Cerebellar nuclear complex (tissue), 1 donor: ENCODE results near the gene ATP6V0E2.
"Not testable (repeated sequence)": the region's sequence is repeated elsewhere in the genome, so short reads cannot be mapped to it uniquely, and the experiment has no call there.

Experiments
- DNase-seq, 2 experiments: peaks; one replicate each; lab custom pipeline; 2025; lab: John Stamatoyannopoulos, UW

ATP6V0E2 gene

DNA sequence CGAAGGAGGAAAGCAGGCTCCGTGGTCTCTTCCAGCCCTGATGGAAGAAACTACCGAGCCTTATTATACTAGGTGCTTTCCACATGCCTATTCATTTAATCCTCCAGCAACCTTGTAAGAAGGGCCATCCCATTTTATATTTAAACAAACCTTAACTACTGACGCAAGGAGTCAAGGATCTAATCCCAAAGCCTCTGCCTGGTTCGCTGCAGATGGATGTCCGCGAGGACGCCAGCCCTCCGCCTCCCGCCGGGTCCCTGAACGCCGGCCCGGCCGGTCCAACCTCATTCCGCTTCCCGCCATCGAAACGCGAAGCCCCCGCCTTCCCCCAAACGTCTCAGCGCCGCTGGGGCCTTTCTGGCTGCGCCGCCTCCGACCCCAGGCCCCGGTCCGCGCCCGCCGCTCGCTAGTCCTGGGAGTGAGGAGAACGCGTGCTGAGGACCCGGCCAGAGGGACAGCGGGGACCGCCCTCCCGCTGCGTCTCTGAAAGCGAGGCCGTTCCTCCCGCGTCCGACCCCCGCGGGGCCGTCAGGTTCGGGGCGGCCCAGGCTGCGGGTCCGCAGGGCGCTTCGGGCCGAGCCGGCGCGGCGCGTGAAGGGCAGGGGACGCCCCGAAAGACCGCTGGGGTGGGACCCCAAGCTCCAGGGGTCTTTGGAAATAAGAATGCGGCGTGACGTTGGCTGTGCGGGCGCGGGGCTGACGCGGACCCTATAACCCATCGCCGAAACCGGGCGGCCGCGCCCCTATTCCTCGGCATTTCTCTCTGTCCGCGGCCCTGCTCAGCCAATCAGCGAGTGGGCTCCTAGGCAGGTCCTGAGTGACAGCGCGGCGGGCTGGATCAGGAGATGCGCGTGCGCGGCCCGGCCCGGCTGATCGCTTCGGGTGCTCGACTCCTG is at the start of gene ATP6V0E2:
ATP6V0E2 (plus strand) TSS at position 896 of the 896 bp plus-strand sequence. CDS start 97 bp downstream, outside the sequence.
- DNase-seq = peak; percentile 50 to 87

DNA sequence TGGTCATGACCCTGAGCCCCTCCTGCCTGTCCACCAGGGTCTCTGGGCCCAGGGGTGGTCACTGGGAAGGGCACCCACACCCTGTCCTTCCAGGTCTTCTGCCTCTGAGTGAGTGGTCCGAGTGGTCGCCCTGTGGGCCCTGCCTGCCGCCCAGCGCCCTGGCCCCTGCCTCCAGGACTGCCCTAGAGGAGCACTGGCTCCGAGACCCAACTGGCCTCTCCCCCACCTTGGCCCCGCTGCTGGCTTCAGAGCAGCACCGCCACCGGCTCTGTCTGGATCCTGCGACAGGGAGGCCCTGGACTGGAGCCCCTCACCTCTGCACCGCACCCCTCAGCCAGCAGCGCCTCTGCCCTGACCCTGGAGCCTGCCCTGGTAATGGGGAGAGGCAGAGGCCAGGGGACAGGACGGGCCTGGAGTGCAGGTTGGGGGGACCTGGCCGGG is 49.4 kb upstream of the ATP6V0E2 start:
- DNase-seq = no peak

DNA sequence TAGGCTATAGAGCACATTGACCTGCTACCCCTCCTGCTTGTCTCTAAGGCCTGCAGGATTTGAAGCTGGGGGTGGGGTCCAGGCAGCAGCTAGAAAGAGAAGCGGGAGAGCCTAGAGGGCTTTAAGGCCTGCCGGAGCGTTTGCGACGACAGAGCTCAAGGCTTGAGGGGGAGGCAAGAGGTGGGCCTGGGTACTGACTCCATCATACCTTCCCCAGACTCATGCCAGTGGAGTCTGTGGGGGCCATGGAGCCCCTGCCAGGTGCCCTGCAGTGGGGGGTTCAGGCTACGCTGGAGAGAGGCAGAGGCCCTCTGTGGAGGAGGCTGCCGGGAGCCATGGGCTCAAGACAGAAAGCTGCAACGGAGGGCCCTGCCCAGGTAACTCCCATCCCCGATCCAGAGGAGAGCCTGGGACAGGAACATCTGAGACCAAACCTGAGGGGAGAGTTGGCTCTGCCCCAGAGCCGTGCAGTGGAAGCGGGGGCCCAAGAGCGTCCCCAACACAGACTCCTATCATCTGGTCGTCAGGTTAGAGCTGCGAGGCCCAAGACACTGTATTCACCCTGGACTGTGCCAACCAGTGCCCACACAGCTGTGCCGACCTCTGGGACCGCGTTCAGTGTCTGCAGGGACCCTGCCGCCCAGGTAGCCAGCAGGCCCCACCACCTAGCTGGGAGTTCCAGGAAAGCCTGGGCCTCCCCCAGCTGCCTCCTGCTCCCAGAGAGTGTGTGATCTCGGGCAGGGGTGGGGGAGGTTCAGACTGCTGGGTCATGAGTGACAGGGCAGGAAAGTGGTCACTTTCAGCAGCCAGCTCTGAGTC is 48.8 kb upstream of the ATP6V0E2 start:
- no peak for DNase-seq

DNA sequence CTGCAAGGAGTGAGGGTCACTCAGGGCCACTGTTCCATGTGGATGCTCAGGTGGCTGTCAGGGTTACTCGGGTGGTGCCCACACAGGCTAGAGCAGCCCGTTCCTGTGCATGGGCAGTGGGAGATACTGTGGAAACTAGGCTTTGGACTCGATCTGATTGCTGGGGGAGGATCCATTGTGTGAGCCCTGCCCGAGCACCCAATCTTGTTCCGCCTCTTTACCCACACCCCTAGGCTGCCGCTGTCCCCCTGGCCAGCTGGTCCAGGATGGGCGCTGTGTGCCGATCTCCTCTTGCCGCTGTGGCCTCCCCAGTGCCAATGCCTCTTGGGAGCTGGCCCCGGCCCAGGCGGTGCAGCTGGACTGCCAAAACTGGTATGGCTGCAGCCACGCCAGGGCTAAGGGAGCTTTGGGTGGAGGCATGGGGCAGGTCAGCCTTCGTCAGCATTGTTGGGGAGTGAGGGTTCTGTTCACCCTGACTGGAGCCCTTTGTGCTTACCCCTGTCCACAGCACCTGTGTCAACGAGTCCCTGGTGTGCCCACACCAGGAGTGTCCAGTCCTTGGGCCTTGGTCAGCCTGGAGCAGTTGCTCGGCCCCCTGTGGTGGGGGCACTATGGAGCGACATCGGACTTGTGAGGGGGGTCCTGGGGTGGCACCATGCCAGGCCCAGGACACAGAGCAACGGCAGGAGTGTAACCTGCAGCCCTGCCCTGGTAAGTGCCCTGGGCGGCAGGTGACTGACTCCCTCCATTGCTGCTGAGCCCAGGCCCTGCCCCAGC is 48.0 kb upstream of the ATP6V0E2 start:
- DNase-seq = no peak

DNA sequence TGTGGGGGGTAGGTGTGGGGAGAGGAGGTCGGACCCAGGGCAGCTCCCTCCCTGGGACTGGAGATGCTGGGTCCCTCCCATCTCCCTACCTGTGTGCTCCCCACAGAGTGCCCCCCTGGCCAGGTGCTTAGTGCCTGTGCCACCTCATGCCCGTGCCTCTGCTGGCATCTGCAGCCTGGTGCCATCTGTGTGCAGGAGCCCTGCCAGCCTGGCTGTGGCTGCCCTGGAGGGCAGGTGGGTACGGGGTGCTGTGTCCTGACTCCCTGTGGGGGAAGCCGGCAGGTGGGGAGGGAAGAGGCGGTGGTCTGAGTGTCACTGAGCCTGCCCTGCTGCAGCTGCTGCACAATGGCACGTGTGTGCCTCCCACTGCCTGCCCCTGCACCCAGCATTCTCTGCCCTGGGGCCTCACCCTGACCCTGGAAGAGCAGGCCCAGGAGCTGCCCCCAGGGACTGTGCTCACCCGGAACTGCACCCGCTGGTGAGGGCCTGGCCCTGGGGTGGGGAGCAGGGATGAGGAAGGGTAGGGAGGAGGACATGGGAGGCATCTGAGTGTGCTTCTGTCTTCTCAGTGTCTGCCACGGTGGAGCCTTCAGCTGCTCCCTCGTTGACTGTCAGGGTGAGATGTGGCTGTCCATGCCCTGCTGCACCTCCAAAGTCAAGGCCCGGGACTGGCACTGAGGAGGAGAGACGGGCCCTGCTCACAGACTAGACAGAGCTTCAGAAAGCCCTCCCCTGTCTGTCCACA is 47.3 kb upstream of the ATP6V0E2 start:
- no peak for DNase-seq

DNA sequence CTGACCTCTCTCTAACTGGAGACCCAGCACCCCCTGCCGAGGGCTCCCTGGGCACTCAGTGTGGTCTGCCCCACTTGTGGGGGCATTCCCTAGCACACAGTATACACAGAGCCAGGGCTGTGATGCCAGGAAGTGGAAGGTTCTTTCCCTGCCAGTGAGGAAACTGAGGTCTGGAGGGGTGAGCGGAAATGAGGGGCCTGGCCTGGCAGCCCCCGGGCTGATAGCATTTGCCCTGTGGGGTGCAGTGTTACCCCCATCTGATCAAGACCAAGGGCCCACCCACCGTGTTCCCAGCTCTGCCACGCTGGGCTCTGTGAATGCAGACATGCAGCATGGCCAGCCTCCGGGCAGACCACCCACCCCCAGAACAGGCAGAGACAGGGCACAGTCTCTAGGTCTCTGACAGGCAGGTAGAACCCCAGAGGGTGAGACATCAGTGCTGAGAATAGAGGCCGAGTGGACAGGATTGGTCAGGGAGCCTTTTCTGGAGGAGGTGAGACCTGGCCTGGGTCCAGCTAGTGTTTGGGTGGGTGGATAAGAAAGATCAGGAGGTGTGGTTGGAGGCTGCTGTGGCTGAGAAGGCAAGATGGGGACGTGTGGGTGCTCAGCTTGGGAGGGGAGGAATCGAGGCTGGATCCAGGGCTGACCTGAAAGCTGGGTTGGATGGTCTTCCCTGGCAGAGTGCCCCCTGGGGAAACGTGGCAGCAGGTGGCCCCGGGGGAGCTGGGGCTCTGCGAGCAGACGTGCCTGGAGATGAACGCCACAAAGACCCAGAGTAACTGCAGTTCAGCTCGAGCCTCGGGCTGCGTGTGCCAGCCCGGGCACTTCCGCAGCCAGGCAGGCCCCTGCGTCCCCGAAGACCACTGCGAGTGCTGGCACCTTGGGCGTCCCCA is 46.4 kb upstream of the ATP6V0E2 start:
- DNase-seq = no peak

DNA sequence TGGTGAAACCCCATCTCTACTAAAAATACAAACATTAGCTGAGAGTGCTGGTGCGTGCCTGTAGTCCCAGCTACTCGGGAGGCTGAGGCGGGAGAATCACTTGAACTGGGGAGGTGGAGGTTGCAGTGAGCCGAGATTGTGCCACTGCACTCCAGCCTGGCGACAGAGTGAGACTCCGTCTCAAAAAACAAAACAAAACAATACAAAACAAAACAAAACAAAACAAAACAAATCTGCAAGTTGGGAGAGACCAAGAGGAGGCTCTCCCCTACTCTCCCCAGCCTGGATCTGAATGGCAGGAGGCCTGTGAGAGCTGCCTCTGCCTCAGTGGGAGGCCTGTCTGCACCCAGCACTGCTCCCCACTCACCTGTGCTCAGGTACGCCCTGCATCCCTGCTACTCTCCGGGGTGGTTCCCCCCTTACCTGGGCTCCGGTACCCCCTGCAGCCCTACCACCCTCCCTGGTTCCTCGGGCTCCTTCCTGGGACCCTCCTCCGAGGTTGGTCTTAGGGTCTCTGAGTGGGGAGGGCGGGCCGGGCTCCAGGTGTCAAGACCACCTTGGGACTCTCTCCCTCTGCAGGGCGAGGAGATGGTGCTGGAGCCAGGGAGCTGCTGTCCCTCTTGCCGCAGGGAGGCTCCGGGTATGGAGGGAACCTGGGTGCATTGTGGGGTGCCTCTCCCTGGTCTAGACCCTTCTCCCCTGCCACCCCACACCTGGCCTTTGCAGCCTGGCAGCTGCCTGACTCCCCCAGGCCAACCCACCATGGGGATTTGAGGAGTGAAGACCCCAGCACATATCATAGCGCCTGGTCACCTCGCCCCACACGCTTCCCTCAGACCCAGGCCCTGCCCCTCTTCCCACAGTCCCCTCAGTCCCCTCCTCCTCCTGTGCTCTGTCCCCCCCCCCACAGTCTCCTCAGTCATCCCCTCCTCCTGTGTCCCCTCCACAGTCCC is 45.1 kb upstream of the ATP6V0E2 start:
- no peak for DNase-seq

DNA sequence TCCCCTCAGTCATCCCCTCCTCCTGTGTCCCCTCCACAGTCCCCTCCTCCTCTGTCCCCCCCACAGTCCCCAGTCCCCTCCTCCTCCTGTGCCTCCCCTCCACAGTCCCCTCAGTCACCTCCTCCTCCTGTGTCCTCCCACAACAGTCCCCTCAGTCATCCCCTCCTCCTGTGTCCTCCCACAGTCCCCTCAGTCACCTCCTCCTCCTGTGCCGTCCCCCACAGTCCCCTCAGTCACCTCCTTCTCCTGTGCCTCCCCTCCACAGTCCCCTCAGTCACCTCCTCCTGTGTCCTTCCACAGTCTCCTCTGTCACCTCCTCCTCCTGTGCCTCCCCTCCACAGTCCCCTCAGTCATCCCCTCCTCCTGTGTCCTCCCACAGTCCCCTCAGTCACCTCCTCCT is 43.2 kb upstream of the ATP6V0E2 start:
- DNase-seq = not testable (repeated sequence)

DNA sequence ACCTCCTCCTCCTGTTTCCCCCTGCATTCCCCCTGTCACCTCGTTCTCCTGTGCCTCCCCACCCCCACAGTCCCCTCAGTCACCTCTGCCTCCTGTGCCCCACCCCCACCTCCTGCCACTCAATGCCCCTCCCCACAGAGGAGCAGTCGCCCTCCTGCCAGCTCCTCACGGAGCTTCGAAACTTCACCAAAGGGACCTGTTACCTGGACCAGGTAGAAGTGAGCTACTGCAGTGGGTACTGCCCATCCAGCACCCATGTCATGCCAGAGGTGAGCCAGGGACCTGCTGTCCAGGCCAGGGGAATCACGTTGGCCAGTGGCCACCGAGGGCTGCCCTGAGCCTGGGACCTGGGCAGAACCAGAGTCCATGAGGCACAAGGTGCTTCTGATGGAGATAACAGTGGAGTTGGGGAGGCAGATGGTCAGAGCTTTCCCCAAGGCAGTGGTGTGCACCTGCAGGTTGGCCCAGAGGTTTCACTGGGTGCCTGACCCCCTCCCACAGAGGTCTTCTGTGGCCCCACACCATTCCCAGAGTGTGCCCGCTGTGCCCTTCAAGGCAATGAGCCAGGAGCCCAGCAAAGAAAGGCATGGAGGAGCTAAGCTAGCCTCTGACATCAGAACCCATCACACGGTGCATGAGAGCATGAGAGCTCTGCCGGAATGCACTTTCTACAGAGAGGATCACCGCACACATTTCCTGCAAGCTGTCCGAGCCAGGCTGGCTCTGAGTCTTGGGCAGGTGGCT is 42.6 kb upstream of the ATP6V0E2 start:
- DNase-seq = no peak

DNA sequence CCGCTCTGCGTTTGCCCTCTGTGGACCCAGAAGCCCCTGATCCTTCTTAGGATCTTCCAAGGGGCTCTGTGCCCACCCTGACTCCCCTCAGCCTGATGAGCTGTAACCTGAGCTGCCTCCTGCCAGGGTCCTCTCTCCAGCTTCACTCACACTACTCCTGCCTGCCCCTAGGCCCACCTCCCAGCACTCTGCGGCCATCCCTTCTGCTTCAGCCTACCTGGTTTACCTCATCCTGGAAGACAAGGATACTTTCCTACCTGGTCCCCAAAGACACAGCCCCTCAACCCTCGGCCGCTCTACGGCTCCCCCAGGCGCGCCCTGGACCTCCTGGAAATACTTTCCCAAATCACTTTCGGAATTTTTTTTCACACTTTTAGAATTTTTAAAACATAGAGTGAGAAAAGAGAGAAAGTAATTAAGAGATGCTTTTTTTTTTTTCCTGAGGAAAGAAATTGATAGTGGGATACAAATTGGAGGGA is 42.0 kb upstream of the ATP6V0E2 start:
- DNase-seq = no peak

DNA sequence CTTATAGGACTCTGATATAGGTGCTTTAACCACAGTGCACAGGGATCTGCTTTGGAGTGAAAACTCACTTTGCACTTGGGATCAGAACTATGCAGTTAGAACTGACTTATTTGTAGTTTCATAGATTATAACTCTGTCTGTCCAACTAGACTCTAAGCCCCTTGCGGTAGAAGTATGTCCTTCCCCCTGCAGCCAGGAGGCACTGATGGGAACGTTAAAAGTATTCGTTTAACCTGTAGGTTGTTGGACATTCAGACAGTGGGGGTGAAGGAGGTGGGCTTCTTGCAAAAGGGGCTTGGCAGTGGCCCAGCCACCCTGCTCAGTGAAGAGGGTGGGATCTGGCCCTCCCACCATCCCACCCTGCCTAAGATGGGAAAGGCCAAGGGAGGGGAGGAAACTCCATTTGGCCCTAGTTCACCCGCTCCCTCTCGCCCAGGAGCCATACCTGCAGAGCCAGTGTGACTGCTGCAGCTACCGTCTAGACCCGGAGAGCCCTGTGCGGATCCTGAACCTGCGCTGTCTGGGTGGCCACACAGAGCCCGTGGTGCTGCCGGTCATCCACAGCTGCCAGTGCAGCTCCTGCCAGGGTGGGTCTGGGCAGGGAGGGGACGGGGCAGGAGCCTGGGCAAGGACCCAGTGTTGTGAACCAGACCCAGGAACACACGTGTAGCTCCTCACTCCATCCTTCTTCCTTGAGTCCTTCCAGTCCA is 41.3 kb upstream of the ATP6V0E2 start:
- no peak for DNase-seq

DNA sequence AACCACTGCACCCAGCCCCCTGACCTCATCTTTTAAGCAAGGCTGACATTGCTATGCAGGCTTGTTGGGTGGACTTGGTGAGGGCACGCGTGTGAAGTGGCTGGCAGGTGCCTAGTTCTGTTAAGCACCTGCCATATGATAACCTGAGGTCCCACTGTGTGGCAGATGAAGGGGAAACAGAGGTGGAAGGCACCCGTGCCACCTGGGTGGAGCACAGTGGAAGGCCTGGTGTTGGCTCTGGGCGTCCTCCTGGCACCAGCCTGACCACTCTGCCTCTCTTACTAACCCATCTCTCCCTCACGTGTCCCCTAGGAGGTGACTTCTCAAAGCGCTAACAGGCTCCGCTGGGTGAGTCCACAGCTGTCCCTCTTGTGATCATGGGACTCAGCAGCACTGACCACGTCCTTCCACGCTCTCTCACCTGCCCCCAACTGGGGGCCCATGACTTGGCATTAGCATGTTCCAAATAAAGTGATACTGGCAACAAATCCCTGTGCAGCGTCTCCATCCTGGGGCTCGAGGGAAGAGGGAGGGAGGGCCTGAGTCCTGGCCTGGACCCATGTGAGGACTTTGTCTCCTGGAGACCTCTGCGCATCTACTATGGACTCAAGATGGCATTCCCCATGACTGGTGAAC is 40.2 kb upstream of the ATP6V0E2 start:
- no peak for DNase-seq

DNA sequence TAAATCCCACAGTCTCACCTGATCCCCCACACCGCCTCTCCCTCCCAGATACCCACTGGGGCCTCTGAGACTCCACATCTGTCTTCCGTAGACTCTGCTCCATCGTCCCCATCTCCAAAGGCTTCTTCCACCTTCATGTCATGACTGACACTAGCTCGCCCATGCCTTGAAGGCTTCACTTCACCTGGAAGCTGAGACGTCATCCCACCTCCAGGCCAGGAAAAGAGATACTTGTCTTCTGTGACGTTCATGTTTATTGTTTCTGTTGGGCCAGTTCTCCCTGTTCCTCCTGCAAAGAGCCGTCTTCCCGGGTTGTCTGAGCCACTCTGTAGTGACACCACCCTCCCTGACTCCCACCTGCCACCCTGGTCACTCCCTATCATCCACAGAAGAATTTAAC is 39.2 kb upstream of the ATP6V0E2 start:
- DNase-seq = no peak

DNA sequence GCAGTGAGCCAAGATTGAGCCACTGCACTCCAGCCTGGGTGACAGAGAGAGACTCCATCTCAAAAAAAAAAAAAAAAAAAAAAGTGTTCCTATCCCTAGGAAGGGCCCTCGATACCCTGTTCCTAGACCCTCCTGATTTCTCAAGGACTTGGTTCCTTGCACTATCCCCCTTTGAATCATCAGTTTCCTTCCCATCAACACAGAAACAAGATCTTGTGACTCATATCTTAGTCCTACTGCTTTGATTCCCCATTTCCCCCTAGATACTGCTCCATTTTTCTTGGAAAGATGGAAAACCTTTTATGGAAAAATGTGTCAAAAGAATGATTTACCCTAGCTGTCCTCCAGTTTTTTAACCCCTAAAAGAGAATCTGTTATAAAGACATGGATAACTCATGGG is 37.3 kb upstream of the ATP6V0E2 start:
- DNase-seq = no peak

DNA sequence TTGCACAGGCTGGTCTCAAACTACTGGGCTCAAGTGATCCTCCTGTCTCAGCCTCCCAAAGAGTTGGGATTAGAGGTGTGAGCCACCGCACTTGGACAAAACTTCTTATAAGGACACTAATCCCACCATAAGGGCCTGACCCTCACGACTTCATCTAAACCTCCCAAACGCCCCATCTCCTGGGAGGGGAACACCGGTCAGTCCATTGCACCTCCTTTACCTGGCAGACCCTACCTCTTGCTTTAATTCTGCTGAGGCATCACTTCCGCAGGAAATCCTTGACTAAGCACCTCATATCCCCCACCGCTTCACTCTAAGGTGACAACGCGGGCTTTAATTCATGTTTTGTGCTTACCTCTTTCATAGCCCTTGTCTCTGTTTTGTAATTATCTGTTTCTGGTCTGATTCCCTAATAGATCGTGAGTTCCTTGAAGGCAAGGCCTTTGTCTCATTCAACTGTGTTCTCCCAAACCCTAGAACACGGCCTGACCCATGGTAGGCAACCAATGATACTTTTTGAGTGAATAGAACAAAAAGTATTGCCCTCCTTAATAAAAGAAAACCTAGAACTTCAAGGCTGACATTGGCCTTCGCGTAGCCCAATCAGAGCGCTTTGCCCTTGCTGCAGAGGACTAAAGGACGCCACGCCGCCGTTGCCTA is 36.1 kb upstream of the ATP6V0E2 start:
- DNase-seq = no peak

DNA sequence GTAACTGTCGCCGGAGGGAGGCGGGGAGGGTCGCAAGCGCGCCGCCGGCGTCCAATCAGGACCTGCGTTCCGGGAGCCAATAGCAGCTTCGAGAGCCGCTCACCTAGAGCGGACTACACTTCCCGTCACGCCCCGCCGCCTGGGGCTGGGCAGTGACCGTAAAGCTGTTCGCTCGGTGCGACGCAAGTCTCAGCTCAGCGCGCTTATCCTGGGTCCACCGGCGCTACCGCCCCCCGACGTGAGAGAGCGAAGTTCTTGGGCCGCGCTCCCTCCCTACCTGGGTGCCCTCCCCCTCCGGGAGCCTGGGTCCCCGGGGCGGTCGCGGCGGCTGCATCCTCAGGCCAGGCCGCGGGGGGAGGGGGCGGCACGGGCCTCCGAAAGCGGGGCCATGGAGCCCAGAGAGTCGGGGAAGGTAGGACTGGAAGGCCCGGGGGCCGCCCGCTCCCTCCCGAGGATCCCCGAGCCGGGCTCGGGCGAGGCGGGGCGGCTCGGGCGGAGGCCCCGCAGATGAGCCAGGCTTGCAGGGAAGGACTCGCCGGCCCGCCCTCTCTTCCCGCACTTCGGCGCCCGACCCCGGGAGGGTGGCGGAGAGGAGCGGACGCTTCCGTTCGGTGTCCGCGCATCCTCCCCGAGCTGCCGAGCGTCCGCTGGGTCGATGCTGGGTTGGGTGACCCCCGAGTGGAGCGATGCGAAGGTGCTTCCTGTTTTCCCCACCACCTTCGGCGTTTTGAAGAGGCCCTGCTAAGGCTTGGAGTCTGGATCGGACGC is 35.4 kb upstream of the ATP6V0E2 start, which contains the start of gene ZNF862:
ZNF862 (plus strand) TSS at position 152 of the 768 bp plus-strand sequence; CDS start at position 389, 237 bp downstream.
- peak; percentile 85 to 97 for DNase-seq
